Epithelial cell of proximal tubule (primary cell): ENCODE results near the gene CACNG1. TPM values are rescaled to one million over a fixed set of nuclear protein-coding genes. Genes with fewer than 3 reads are reported as not detected.

Source experiments
- DNase-seq: peaks from one replicate; pipeline ENCODE4 v3.0.0-alpha.2; 2011; ENCODE audit warnings: low read depth
- H3K4me3 ChIP-seq: 2 replicates; pipeline ENCODE4 v1.5.1; 2011; ENCODE audit warnings: low read depth, mild to moderate bottlenecking, low read length
- total RNA-seq: library from RNA; depleted of rRNA; stranded (reverse); fragments of >200 nt; gene quantifications from 2 replicates; pipeline ENCODE4 v1.2.3, GENCODE V29; 2015
- TF ChIP-seq, protein P1 (sequence below): conservative IDR thresholded peaks from 2 replicates; pipeline ENCODE4 v1.5.1; 2012; ENCODE audit warnings: low read depth, mild to moderate bottlenecking, low read length

CACNG1 gene
- total RNA-seq, 1 donor from 2014 or later, result not detected

DNA sequence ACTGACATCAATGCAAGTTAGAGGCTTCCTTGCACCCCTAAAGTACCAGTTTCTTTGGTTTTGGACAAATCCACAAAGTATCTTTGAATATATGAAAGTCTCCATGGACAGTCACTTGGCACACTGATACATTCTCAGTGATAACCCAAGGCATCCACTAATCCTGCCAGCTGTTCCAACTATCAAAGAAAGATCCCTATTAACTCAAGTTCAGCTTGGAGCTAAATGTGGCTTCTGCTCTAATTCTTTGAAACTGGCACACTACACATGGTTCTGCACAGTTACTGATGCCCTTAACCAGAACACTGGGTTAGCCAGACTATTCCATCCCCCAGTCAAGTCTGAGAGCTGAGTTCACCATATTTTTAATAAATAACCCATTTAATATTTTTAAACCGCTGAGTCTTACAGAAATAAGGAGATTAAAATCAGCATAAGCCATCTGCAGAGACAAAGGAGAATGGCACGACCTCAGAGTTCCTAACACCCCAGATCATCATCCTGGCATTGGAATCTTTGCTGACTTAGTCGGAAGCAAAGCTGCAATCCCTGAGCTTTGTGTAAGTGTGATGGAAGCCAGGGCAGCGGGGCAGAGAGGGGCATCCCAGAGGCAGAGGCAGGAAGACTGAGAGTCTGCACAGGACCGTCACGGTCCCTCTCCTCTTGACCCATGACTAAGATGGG, 6.3 kb downstream of the CACNG1 start:
- TF ChIP-seq, protein P1, sequence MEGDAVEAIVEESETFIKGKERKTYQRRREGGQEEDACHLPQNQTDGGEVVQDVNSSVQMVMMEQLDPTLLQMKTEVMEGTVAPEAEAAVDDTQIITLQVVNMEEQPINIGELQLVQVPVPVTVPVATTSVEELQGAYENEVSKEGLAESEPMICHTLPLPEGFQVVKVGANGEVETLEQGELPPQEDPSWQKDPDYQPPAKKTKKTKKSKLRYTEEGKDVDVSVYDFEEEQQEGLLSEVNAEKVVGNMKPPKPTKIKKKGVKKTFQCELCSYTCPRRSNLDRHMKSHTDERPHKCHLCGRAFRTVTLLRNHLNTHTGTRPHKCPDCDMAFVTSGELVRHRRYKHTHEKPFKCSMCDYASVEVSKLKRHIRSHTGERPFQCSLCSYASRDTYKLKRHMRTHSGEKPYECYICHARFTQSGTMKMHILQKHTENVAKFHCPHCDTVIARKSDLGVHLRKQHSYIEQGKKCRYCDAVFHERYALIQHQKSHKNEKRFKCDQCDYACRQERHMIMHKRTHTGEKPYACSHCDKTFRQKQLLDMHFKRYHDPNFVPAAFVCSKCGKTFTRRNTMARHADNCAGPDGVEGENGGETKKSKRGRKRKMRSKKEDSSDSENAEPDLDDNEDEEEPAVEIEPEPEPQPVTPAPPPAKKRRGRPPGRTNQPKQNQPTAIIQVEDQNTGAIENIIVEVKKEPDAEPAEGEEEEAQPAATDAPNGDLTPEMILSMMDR, result no peak
- DNase-seq, result no peak
- H3K4me3 ChIP-seq, result no peak overlapping the region

DNA sequence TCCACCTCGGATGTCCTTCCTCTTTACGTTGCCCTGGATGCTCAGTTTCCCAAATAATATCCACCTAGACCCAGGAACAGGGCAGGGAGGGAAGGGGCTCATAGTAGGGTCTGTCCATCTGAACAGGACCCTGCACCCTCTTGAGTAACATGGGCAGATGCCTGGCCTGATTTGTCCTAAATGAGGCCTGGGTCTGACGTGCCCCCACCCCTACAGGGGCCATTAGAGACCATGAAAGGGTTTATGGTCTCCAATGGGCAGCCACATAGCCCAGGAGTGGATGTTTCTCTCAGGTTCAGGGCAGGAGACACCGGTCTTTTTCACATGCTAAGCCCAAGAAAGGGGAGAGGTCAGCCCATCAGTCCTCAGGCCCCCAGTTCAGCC, 6.8 kb downstream of the CACNG1 start:
- TF ChIP-seq, protein P1, result no peak
- no peak for DNase-seq
- H3K4me3 ChIP-seq, result no peak overlapping the region

DNA sequence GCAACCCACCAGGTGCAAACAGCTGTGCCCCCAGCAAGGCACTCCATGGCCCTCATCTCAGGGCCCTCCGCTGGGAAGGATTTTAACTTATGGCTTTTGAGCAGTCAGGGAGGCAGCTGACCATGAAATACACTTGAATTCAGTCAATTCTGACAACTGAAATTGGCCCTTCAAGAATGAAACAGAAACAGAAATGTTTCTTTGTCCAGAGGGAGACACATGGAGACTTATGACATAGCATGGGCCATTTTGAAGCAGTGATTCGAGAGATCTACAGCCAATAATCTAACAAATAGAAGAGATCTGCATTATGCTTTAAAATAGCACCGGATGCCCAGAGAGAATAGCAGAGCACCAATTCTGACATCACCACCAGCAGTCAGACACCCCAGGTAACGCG, 7.5 kb downstream of the CACNG1 start:
- no peak for DNase-seq
- TF ChIP-seq, protein P1, result no peak
- no peak overlapping the region for H3K4me3 ChIP-seq

DNA sequence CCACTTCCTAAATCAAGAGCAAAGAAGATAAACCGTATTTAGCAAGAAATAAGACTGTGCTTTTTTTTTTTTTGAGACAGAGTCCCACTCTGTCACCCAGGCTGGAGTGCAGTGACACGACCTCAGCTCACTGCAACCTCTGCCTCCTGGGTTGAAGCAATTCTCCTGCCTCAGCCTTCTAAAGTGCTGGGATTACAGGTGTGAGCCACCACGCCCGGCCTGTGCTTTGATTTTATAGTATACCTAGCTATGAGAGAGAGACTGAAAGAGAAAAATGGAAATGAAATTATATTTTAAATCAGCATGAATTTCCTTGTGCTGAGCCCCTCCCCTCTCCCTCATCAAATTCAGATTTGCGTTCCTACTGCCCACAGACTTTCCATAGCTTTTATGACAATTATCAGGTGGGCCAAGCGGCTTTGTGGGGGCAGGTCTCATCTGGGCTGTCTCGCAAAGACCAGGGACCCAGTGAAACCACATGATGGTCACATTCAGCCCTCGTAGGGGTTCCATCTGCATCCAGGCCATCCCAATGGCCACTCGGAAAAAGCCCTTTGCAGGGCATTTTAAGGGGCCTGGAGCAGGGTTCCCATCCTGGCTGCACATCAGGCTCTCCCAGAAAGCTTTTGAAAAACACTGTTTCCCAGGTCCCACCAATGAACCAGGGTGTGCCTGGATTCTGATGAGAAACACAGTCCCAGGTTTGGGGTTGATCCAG, 8.5 kb downstream of the CACNG1 start:
- H3K4me3 ChIP-seq, result no peak overlapping the region
- TF ChIP-seq, protein P1, result no peak
- no peak for DNase-seq

DNA sequence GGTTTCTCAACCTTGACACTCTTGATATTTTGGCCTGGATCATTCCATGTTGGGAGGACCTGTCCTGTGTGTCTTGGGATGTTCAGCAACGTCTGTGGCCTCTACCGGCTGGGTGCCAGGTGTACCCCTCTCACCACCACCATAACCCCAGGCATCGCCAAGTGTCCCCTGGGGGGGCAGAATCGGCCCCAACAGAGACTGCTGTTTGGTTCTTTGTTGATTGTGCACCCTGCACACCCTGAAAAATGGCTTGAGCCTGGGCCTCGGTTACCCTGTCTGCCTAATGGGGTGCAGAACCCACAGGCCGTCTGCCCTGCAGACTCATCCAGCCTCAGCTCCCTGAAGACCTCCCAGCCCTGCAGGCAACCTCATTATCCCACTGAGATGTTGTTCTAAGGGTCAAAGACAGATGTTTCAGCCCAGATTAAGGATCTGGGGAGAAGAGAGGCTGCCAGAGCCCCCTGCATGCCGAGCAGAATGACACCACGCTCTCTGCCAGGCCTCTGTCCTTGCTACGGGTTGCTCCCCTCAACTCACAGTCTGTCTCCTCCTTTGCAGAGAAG, 9.2 kb downstream of the CACNG1 start:
- DNase-seq, result no peak
- no peak overlapping the region for H3K4me3 ChIP-seq
- TF ChIP-seq, protein P1, result no peak

DNA sequence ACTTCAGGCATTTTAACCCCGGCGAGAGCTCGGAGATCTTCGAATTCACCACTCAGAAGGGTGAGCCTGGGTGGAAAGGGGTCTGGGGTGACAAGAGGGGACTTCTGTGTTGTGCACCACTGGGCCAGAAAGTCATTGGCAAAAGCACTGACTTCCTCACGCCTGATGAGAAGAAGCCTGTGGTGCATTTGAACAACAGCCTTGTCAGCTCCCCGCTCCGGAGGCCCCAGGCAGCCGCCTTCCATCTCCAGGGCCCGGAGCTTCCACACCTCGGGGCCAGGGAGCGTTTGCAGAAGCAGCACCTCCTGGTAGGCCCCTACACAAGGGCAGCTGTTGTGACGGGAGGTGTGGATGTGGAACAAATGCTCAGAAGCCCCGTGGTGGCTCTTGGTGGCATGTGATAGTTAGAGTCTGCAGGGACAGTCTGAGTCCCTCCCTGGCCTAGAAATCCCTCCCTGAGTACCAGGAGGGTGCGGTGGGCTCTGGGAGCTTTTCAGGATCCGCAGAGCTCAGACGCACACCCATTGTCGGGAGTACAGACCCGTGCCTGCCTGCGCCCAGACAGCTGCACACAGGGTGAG, 9.7 kb downstream of the CACNG1 start:
- no peak overlapping the region for H3K4me3 ChIP-seq
- TF ChIP-seq, protein P1, result no peak
- DNase-seq, result no peak
